Transverse colon (tissue), 4 donors: Measurements from ENCODE around the gene KNOP1. TPM values are rescaled to one million over a fixed set of nuclear protein-coding genes. Genes with fewer than 3 reads are reported as not detected.

Source experiments
- DNase-seq: peaks from one replicate; pipeline ENCODE4 v3.0.0-alpha.2; 2019
- H3K27ac ChIP-seq, 4 donors: fragments of 200-600 bp; sonication (generic); 2 replicates each; pipeline ENCODE4 v1.5.1; 2016 to 2018; ENCODE audit warnings: inconsistent platforms in 4 of 4
- H3K27me3 ChIP-seq: fragments of 200-600 bp; sonication (generic); 2 replicates; pipeline ENCODE4 v1.5.1; 2017; ENCODE audit warnings: inconsistent platforms
- H3K36me3 ChIP-seq, 4 donors: fragments of 200-600 bp; sonication (generic); 2 replicates each; pipeline ENCODE4 v1.5.1; 2017 to 2019; ENCODE audit warnings: inconsistent platforms in 4 of 4
- H3K4me1 ChIP-seq, 4 donors: fragments of 200-600 bp; sonication (generic); 2 replicates each; pipeline ENCODE4 v1.5.1; 2017 to 2020; ENCODE audit warnings: inconsistent platforms in 4 of 4
- H3K4me3 ChIP-seq, 4 donors: fragments of 200-600 bp; sonication (generic); 1 replicate in 1 of 4; 2 replicates in 3 of 4; pipeline versions ENCODE4 v1.5.1 to v1.6.1; 2017 to 2019; ENCODE audit warnings: inconsistent platforms in 4 of 4
- H3K9me3 ChIP-seq, 2 donors: fragments of 200-600 bp; sonication (generic); 2 replicates each; pipeline ENCODE4 v1.5.1; 2017 to 2019; ENCODE audit warnings: inconsistent platforms in 2 of 2
- EP300 ChIP-seq: sonication (generic); formaldehyde crosslinking; IDR thresholded peaks from one replicate; pipeline ENCODE4 v1.6.1; 2017; ENCODE audit warnings: antibody characterized with exemption, low read depth
- POLR2A ChIP-seq: fragments of 450-650 bp; IDR thresholded peaks from one replicate; pipeline ENCODE4 v1.6.1; 2016; ENCODE audit warnings: antibody characterized with exemption, mild to moderate bottlenecking, moderate library complexity
- POLR2AphosphoS5 ChIP-seq, 3 donors: sonication (generic); formaldehyde crosslinking; IDR thresholded peaks; one replicate each; pipeline ENCODE4 v1.6.1; 2016; ENCODE audit warnings: antibody characterized with exemption in 3 of 3
- WGBS, 2 donors: methylation state at CpG; one replicate each; pipeline ENCODE4 v1.1.5; 2018; ENCODE audit warnings: low coverage in 1 of 2; 5-methylcytosine and 5-hydroxymethylcytosine counted together
- in situ Hi-C, 4 donors: fragments of 200-750 bp; cut with MboI; loops; one replicate each; pipeline versions ENCODE4 v1.15.0 to v1.15.1; 2017; ENCODE audit warnings: low sequenced_read_pairs in 3 of 4, low pct_ligation_motif_present in 1 of 4, low pct_unique_long_range_greater_than_20kb in 1 of 4
- intact Hi-C: fragments of 100-400 bp; cut with DNase I; formaldehyde crosslinking; loops from one replicate; pipeline ENCODE4 v1.15.1; 2023; ENCODE audit warnings: low total_unique reads
- total RNA-seq, 4 donors: library from RNA; depleted of rRNA; stranded (reverse); fragments of >200 nt; gene quantifications; one replicate each; pipeline ENCODE4 v1.1.0, GENCODE V29; 2016
- TF ChIP-seq, protein P1 (sequence below), 5 experiments: fragments of 200-600 bp in 3 of 5; fragments of 450-650 bp in 2 of 5; sonication (generic) in 3 of 5; IDR thresholded peaks; 1 replicate in 2 of 5; 2 replicates in 3 of 5; pipeline ENCODE4 v1.5.1; 2016 to 2017; ENCODE audit warnings: antibody characterized with exemption in 5 of 5, inconsistent platforms in 3 of 5, mild to moderate bottlenecking in 2 of 5, moderate library complexity in 1 of 5

Gene KNOP1
- total RNA-seq, 4 donors from 2014 or later, result 4.4 to 25.8 (median 12.7) TPM

DNA sequence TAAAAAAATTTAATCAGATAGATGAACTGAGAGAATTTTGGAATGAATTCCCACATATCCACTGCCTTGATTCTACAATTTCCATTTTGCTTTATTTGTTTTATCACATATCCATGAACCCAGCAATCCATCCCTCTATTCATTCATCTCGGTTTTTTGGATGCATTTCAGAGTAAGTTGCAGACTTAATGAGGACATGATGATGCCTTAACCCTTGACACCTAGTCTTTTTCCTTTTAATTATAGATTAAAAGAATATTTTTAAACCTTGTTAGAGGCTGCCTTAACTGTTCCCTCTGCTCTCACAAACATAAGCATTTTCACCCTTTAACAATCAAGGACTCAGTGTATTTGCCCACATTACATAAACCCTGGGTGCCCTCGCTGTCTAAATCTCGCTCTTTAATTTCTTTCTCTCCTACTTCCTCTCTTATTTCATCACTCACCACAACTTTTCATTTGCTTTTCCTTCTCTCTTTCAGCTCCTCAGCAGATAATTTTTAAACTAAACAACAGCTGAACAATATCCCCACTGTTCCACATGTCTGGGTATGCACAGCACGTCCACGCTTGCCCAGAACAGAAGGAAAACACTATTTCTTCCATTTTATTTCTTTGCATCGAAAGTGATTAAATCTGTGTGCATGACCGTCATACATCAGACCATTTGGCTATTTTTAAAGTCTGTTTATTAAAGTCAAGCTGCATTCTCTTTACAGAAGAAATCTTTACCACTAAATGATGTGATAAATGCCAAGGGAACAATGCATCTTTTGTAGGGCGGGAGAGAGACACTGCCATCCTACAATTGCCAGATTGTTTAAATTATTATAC, 40.0 kb upstream of the KNOP1 start:
- H3K4me3 ChIP-seq, result no peak overlapping the region
- H3K36me3 ChIP-seq, result no peaks in the 10 kb centered on the region
- DNase-seq, result no peak
- intact Hi-C loops, result no loop called here
- H3K4me1 ChIP-seq, result peaks cover 0 to 28% (median 15%) of the 10 kb centered on the region in 4 donors
- H3K27ac ChIP-seq, result peak overlapping the region in 2 of 4 donors; percentile 15 to 16
- H3K9me3 ChIP-seq, result no peaks in the 10 kb centered on the region
- WGBS, 2 donors, result 31 to 36% methylated on average over 6 to 8 of the region's 8 CpGs
- in situ Hi-C loops, result no loop called here
- H3K27me3 ChIP-seq, result no peaks in the 10 kb centered on the region
- TF ChIP-seq POLR2AphosphoS5 (IDR thresholded peaks at IDR 0.05), result no peak

DNA sequence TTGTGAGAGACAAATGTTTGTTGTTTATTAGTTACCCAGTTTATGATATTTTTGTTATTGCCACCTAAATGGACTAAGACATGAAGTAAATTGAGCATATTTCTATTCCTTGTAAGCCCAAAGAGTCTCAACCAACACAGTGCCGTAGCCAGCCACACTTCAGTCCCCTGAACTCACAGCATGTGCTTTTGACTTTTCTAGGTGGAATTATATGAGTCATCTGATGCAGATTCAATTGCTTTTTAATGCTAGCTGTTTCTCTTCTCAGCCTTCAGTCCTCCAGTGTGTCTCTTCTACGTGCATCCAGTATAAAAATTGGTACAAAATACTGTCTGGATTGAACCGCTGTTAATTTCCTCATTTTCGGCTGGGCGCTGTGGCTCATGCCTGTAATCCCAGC, 39.0 kb upstream of the KNOP1 start:
- H3K36me3 ChIP-seq, result no peaks in the 10 kb centered on the region
- no peaks in the 10 kb centered on the region for H3K27me3 ChIP-seq
- no peak overlapping the region for H3K4me3 ChIP-seq
- H3K27ac ChIP-seq, result no peak overlapping the region
- peaks cover 0 to 28% (median 15%) of the 10 kb centered on the region in 4 donors for H3K4me1 ChIP-seq
- no peaks in the 10 kb centered on the region for H3K9me3 ChIP-seq
- DNase-seq, result no peak
- WGBS, 2 donors, result 90 to 94% methylated on average over 4 to 5 of the region's 5 CpGs
- in situ Hi-C loops, result no loop called here
- TF ChIP-seq EP300 (no peak), POLR2AphosphoS5 (IDR thresholded peaks at IDR 0.05) (no peak), POLR2A (no peak)
- TF ChIP-seq, protein P1, sequence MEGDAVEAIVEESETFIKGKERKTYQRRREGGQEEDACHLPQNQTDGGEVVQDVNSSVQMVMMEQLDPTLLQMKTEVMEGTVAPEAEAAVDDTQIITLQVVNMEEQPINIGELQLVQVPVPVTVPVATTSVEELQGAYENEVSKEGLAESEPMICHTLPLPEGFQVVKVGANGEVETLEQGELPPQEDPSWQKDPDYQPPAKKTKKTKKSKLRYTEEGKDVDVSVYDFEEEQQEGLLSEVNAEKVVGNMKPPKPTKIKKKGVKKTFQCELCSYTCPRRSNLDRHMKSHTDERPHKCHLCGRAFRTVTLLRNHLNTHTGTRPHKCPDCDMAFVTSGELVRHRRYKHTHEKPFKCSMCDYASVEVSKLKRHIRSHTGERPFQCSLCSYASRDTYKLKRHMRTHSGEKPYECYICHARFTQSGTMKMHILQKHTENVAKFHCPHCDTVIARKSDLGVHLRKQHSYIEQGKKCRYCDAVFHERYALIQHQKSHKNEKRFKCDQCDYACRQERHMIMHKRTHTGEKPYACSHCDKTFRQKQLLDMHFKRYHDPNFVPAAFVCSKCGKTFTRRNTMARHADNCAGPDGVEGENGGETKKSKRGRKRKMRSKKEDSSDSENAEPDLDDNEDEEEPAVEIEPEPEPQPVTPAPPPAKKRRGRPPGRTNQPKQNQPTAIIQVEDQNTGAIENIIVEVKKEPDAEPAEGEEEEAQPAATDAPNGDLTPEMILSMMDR (IDR thresholded peaks at IDR 0.05), result no peak
- intact Hi-C loops, result no loop called here

DNA sequence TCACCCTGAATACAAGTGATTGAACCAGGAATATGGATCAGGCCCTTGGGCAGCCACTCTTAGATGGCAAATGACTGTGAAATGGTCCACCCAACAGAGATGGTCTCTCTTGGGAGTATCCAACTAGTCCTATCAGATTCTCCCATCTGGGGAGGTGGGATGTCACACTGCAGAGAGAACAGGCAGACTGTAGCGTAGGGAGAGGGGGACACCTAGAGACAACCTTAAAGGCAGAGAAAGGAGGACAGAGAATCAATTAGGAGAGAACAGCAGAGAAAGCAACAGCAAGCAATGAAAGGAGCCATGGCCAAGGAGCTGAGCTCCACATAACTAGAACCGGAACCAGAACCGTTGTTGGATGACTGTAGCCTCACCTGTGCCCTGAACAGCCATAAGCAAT, 37.2 kb upstream of the KNOP1 start:
- WGBS, 2 donors, result 95% methylated on average over 3 of the region's 3 CpGs; no CpG with 5 or more reads in 1 of the 2 donors
- in situ Hi-C loops, result no loop called here

DNA sequence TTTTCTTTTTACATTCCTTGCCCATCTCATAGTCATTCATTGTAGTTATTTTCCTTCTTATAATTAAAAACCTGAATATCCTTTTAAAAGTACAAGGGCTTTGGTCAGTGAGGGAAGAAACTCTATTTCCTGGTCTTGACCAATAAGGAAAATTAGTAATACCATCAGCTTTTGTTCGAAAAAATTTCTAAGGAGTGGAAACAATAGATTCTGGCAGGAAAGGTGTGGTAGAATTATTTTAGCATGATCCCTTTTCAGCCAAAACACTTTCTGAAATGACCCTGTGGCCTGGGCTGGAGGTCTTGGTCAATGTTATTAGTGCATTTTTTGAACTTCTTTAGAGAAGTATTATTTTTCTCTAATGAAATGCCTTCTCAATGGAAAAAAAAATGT, 36.6 kb upstream of the KNOP1 start:
- no peaks in the 10 kb centered on the region for H3K36me3 ChIP-seq
- in situ Hi-C loops (no loop called here), intact Hi-C loops (no loop called here)
- DNase-seq, result no peak
- H3K27me3 ChIP-seq, result no peaks in the 10 kb centered on the region
- TF ChIP-seq EP300, result no peak
- TF ChIP-seq POLR2AphosphoS5 (IDR thresholded peaks at IDR 0.05), result no peak
- TF ChIP-seq POLR2A, result no peak
- TF ChIP-seq, protein P1 (IDR thresholded peaks at IDR 0.05), result no peak
- 50 to 57% methylated on average over 1 of the region's 1 CpG for WGBS, 2 donors
- H3K4me1 ChIP-seq, result peaks cover 0 to 28% (median 15%) of the 10 kb centered on the region in 4 donors
- H3K4me3 ChIP-seq, result no peak overlapping the region
- peak overlapping the region in 1 of 4 donors; percentile 50 for H3K27ac ChIP-seq
- H3K9me3 ChIP-seq, result no peaks in the 10 kb centered on the region

More for the DNA sequence above, 37.2 kb upstream of the KNOP1 start:
- no peak for DNase-seq
- Histone ChIP-seq H3K9me3 (no peaks in the 10 kb centered on the region), H3K36me3 (no peaks in the 10 kb centered on the region), H3K4me1 (peaks cover 0 to 28% (median 15%) of the 10 kb centered on the region in 4 donors), H3K27me3 (no peaks in the 10 kb centered on the region), H3K4me3 (no peak overlapping the region), H3K27ac (no peak overlapping the region)
- no peak for TF ChIP-seq POLR2A
- TF ChIP-seq EP300, result no peak
- TF ChIP-seq POLR2AphosphoS5 (IDR thresholded peaks at IDR 0.05), result no peak
- TF ChIP-seq, protein P1 (IDR thresholded peaks at IDR 0.05), result no peak
- intact Hi-C loops, result no loop called here
